ENCODE results near the gene IGHMBP2. TPM values are rescaled to one million over a fixed set of nuclear protein-coding genes. Genes with fewer than 3 reads are reported as not detected.

The IGHMBP2 gene
- total and polyA plus RNA-seq, 2 of the 8 experiments (the other 6 are each of a cell fraction or from before 2014, with no cell fraction given) = 8.4 to 17.6 TPM

- ChIA-PET CTCF (ENCODE audit: partially characterized antibody) (interaction anchor here (0.6 to 2.1 kb wide), 3 partner anchors 18 to 1421 kb away, joined by 3 to 5 read pairs (median 4); no protein-coding TSS in a partner anchor), POLR2A (ENCODE audit: partially characterized antibody) (interaction anchor here (1.0 to 1.4 kb wide), 2 partner anchors 10 to 22 kb away, joined by 3 read pairs; no protein-coding TSS in a partner anchor)
- Histone ChIP-seq H2BK15ac (ENCODE audit: low read length) (no peak overlapping the region), H3K56ac (replicated peaks; ENCODE audit: insufficient read length, low read depth, low read length) (no peak overlapping the region), H2AFZ (ENCODE audit: low read length) (no peak overlapping the region), H3K79me1 (ENCODE audit: low read depth, low read length) (no peaks in the 10 kb centered on the region), H4K20me1 (replicated peaks in 1 of 2; ENCODE audit: control insufficient read depth in 1 of 2, insufficient read depth in 2 of 2, low read length in 2 of 2) (no peaks in the 10 kb centered on the region), H4K5ac (ENCODE audit: insufficient read length, low read depth, low read length) (no peak overlapping the region), H3K4me1 (replicated peaks in 1 of 4; ENCODE audit: control insufficient read depth in 3 of 4, insufficient read depth in 4 of 4, low read length in 3 of 4) (peaks cover 2 to 10% (median 6%) of the 10 kb centered on the region in 4 experiments; a peak in 5 of 7 replicates), H3K4me3 (ENCODE audit: extremely low read depth in 1 of 4, insufficient read depth in 2 of 4, low read depth in 3 of 4, low read length in 4 of 4) (no peak overlapping the region), H4K8ac (ENCODE audit: extremely low read depth, insufficient read depth, low read length) (no peak overlapping the region), H3K23me2 (ENCODE audit: low read depth, low read length) (no peaks in the 10 kb centered on the region), H3K36me3 (ENCODE audit: control insufficient read depth in 2 of 4, insufficient read depth in 4 of 4, low read length in 3 of 4) (no peaks in the 10 kb centered on the region), H2BK5ac (ENCODE audit: low read depth, low read length) (no peak overlapping the region), H2AK5ac (ENCODE audit: low read depth, low read length) (no peak overlapping the region), H3K79me2 (ENCODE audit: control insufficient read depth in 1 of 2, insufficient read depth in 2 of 2, low read length in 2 of 2) (no peaks in the 10 kb centered on the region), H3K23ac (ENCODE audit: insufficient read length) (no peak overlapping the region), H3K27ac (ENCODE audit: low read depth, low read length) (no peak overlapping the region), H2BK12ac (ENCODE audit: low read depth, low read length) (no peak overlapping the region), H3K4me2 (ENCODE audit: insufficient read depth in 1 of 2, low read depth in 2 of 2, low read length in 2 of 2) (no peak overlapping the region), H2BK20ac (ENCODE audit: low read length) (no peak overlapping the region), H3K14ac (ENCODE audit: insufficient read length) (no peak overlapping the region), H4K91ac (replicated peaks; ENCODE audit: insufficient read length, low read length) (no peak overlapping the region), H3K4ac (replicated peaks; ENCODE audit: insufficient read length, low read depth, low read length) (no peak overlapping the region), H3K9ac (replicated peaks in 1 of 4; ENCODE audit: extremely low read depth in 1 of 4, low read depth in 3 of 4, low read length in 3 of 4) (no peak overlapping the region), H2BK120ac (replicated peaks; ENCODE audit: low read depth, low read length) (no peak overlapping the region), H3K27me3 (replicated peaks in 1 of 4; ENCODE audit: control insufficient read depth in 3 of 4, extremely low read depth in 1 of 4, insufficient read depth in 3 of 4, low read length in 3 of 4) (peaks cover 0 to 3% (median 0%) of the 10 kb centered on the region in 4 experiments; a peak in 2 of 7 replicates), H3K18ac (ENCODE audit: extremely low read depth, low read length) (no peak overlapping the region), H3K9me3 (ENCODE audit: insufficient read depth in 2 of 2, low read depth in 1 of 2, low read length in 1 of 2) (no peaks in the 10 kb centered on the region)
- 95% methylated on average over 12 of the region's 12 CpGs; no CpG with 5 or more reads in 1 of the 2 experiments for WGBS, 2 experiments (ENCODE audit: extremely low coverage in 1 of 2, insufficient coverage in 1 of 2, insufficient read length in 1 of 2, insufficient replicate concordance in 2 of 2, low coverage in 1 of 2, low lambda C conversion rate in 2 of 2, missing lambda C conversion rate in 1 of 2)
- no peak for DNase-seq (ENCODE audit: low read depth in 1 of 2, low spot score in 2 of 2)
- TF ChIP-seq POLR2A (IDR thresholded peaks at IDR 0.05; ENCODE audit: control extremely low read depth in 1 of 2, low read depth in 2 of 2, low read length in 2 of 2) (no peak), SUZ12 (IDR thresholded peaks at IDR 0.05; ENCODE audit: low read length) (no peak), ATF2 (IDR thresholded peaks at IDR 0.05; ENCODE audit: low read length) (no peak), ZNF274 (IDR thresholded peaks at IDR 0.05; ENCODE audit: borderline replicate concordance, extremely low read depth, low read length) (no peak), KDM4A (IDR thresholded peaks at IDR 0.05; ENCODE audit: low read depth, low read length, severe bottlenecking) (no peak), SAP30 (IDR thresholded peaks at IDR 0.05; ENCODE audit: insufficient read depth, insufficient replicate concordance, low read length) (no peak), MAX (IDR thresholded peaks at IDR 0.05) (no peak), SP2 (IDR thresholded peaks at IDR 0.05; ENCODE audit: low read length) (no peak)
- no peak for FAIRE-seq
These were observed 31.3 kb upstream of the IGHMBP2 start for GRCh38 chr11:68872216-68873003.

All from H1 (cell line).